Activated naive CD8-positive, alpha-beta T cell (primary cell): ENCODE results near the gene SPATS2.
"Not testable (repeated sequence)": the region's sequence is repeated elsewhere in the genome, so short reads cannot be mapped to it uniquely, and the experiment has no call there.

Experiments
- H3K27ac Mint-ChIP-seq: one replicate; pipeline ENCODE4 v1.8.0; 2021; ENCODE audit warnings: mixed read lengths
- H3K27me3 Mint-ChIP-seq: one replicate; pipeline ENCODE4 v1.8.0; 2021; ENCODE audit warnings: mixed read lengths
- H3K36me3 Mint-ChIP-seq: one replicate; pipeline ENCODE4 v1.8.0; 2021; ENCODE audit warnings: mixed read lengths
- H3K4me1 Mint-ChIP-seq: one replicate; pipeline ENCODE4 v1.8.0; 2021; ENCODE audit warnings: low read depth, mixed read lengths
- H3K4me3 Mint-ChIP-seq: one replicate; pipeline ENCODE4 v1.8.0; 2021; ENCODE audit warnings: mild to moderate bottlenecking, mixed read lengths
- H3K9me3 Mint-ChIP-seq: one replicate; pipeline ENCODE4 v1.8.0; 2021; ENCODE audit warnings: low read depth, mixed read lengths

Gene SPATS2

DNA sequence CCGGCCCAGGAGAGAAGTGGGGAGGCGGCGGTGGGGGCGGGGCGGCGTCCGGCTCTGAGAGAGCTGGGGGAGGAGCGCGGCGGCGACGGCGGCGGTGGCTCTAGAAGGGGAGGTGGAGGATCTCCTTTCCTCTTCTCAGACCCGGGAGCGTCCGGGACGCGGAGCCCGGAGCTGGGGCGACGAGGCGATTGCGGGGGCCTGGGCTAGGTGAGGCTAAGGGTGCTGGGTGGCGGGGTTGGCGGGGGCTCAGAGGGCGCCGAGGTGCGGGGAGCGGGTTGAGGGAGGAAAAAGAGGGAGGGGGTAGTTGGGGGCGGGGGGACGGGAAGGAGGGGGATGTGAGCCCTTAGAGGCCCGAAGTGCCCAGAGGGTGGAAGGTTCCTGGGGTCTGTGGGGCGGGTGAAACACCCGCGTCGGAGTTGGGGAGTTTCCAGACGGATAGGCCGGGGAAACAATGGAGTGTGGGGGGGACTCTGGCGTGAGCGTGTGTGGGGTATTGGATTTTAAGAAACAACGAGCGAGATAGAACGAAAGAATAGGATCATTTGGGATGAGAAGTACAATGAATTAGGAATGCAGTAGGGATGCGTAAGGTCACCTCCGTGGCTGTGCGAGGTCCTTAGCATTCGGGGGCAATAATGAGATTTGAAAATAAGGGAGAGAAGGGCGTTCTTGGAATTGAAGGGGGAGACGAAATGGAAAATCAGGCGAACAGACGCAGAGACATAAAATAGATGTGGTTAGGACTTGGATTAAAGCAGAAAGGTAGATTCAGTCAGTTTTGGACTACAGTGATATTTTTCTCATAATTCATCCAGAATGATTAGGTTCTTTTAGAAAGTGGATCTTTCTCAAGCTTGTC lies at the start of gene SPATS2:
TSS of gene SPATS2 (plus strand) at position 82 of the 859 bp plus-strand sequence. CDS start 93,551 bp downstream, outside the sequence.
- Mint-ChIP-seq H3K4me1 (peaks cover 27% of the 10 kb centered on the region), H3K27ac (peak within 1 kb of the TSS; percentile 97), H3K27me3 (no peaks in the 10 kb centered on the region), H3K4me3 (peak within 1 kb of the TSS; percentile 87), H3K9me3 (no peaks in the 10 kb centered on the region), H3K36me3 (peaks cover under 1% of the 10 kb centered on the region)

- not testable (repeated sequence) for H3K27ac Mint-ChIP-seq, H3K9me3 Mint-ChIP-seq, H3K36me3 Mint-ChIP-seq, H3K27me3 Mint-ChIP-seq
- Mint-ChIP-seq H3K4me3 (peak overlapping the region; percentile 50), H3K4me1 (peaks cover 15% of the 10 kb centered on the region)
Measured at GRCh38 chr12:49320411-49321103, 46.7 kb upstream of the SPATS2 start.

DNA sequence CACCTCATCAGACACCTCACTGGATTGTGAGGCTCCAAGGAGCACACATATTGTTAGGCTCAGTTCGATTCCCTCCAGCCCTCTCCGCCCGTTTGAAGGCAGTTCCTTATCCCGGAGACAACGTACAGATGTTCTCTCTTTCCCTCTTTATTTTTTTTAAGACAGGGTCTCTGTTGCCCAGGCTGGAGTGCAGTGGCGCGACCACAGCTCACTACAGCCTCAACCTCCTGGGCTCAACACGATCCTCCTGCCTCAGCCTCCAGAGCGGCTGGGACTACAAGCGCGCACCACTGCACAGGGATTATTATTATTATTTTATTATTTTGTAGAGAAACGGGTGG lies 44.9 kb upstream of the SPATS2 start:
- Mint-ChIP-seq H3K4me1 (peaks cover 15% of the 10 kb centered on the region), H3K27ac (peak overlapping the region; percentile 89), H3K36me3 (no peaks in the 10 kb centered on the region), H3K4me3 (peak overlapping the region; percentile 95), H3K9me3 (no peaks in the 10 kb centered on the region), H3K27me3 (no peaks in the 10 kb centered on the region)

DNA sequence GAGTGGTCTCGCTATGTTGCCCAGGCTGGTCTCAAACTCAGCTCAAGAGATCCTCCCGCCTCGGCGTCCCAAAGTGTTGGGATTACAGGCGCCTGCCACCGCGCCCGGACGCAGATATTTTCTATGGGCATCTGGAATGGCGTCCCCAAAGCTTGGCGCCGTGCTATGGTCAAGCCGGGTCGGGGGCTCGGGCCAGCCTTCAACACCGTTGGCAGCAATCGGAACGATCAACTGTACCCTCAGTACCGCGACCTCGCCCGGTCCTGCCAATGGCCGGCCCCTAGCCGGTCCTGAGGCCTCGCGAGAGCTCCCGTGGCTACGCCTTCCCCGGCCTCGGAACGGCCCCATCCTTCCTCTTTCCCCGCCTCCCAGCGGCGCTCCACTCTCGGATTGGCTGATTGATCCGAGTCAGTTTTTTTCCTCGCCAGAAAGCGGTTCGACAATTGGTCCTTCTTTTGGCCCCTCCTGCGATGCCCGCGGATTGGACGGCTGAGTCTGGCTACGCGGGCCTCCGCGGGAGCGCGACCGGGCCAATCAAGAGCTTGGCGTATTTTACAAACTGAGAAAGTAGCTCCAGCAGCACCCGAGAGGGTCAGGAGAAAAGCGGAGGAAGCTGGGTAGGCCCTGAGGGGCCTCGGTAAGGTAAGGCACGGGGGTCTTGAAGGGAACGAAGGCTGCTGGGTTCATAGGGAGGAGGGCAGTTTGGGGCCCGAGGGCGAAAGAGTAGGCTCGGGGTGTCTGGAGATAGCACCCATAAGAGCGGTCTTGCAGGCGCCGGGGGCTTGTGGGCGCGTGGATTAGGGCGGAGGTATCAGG lies 44.3 kb upstream of the SPATS2 start, which contains the start of gene TROAP:
TSS of gene TROAP (plus strand) at position 548 of the 816 bp plus-strand sequence. CDS start 354 bp downstream, outside the sequence.
- peak within 1 kb of the TSS; percentile 89 for H3K27ac Mint-ChIP-seq
- H3K27me3 Mint-ChIP-seq: no peaks in the 10 kb centered on the region
- peak within 1 kb of the TSS; percentile 95 for H3K4me3 Mint-ChIP-seq
- peaks cover 15% of the 10 kb centered on the region for H3K4me1 Mint-ChIP-seq
- no peaks in the 10 kb centered on the region for H3K36me3 Mint-ChIP-seq
- no peaks in the 10 kb centered on the region for H3K9me3 Mint-ChIP-seq

- Mint-ChIP-seq H3K9me3 (no peaks in the 10 kb centered on the region), H3K36me3 (no peaks in the 10 kb centered on the region), H3K4me1 (peaks cover 15% of the 10 kb centered on the region), H3K4me3 (peak overlapping the region; percentile 95), H3K27ac (peak overlapping the region; percentile 89), H3K27me3 (no peaks in the 10 kb centered on the region)
Measured at GRCh38 chr12:49323524-49324097, 43.7 kb upstream of the SPATS2 start.

GRCh38 chr12:49325606-49326005 lies 41.7 kb upstream of the SPATS2 start:
- H3K36me3 Mint-ChIP-seq: no peaks in the 10 kb centered on the region
- peaks cover 15% of the 10 kb centered on the region for H3K4me1 Mint-ChIP-seq
- no peaks in the 10 kb centered on the region for H3K9me3 Mint-ChIP-seq
- H3K27ac Mint-ChIP-seq: no peak overlapping the region
- no peak overlapping the region for H3K4me3 Mint-ChIP-seq
- no peaks in the 10 kb centered on the region for H3K27me3 Mint-ChIP-seq

GRCh38 chr12:49327368-49327767 lies 39.9 kb upstream of the SPATS2 start:
- H3K27ac Mint-ChIP-seq: no peak overlapping the region
- H3K4me3 Mint-ChIP-seq: no peak overlapping the region
- H3K36me3 Mint-ChIP-seq: no peaks in the 10 kb centered on the region
- H3K4me1 Mint-ChIP-seq: peaks cover 9% of the 10 kb centered on the region
- H3K9me3 Mint-ChIP-seq: no peaks in the 10 kb centered on the region
- H3K27me3 Mint-ChIP-seq: peaks cover 8% of the 10 kb centered on the region

GRCh38 chr12:49327887-49328286 lies 39.4 kb upstream of the SPATS2 start:
- Mint-ChIP-seq H3K4me1 (peaks cover 9% of the 10 kb centered on the region), H3K27me3 (peaks cover 11% of the 10 kb centered on the region), H3K36me3 (no peaks in the 10 kb centered on the region), H3K9me3 (no peaks in the 10 kb centered on the region), H3K27ac (no peak overlapping the region), H3K4me3 (no peak overlapping the region)

- peaks cover 13% of the 10 kb centered on the region for H3K27me3 Mint-ChIP-seq
- H3K4me1 Mint-ChIP-seq: peaks cover 10% of the 10 kb centered on the region
- no peaks in the 10 kb centered on the region for H3K36me3 Mint-ChIP-seq
- no peak overlapping the region for H3K27ac Mint-ChIP-seq
- H3K9me3 Mint-ChIP-seq: no peaks in the 10 kb centered on the region
- H3K4me3 Mint-ChIP-seq: no peak overlapping the region
Measured at GRCh38 chr12:49328816-49329215, 38.4 kb upstream of the SPATS2 start.

GRCh38 chr12:49330032-49330619 lies 37.1 kb upstream of the SPATS2 start:
- no peaks in the 10 kb centered on the region for H3K9me3 Mint-ChIP-seq
- no peak overlapping the region for H3K27ac Mint-ChIP-seq
- H3K27me3 Mint-ChIP-seq: peaks cover 21% of the 10 kb centered on the region
- H3K4me3 Mint-ChIP-seq: no peak overlapping the region
- peaks cover 11% of the 10 kb centered on the region for H3K4me1 Mint-ChIP-seq
- no peaks in the 10 kb centered on the region for H3K36me3 Mint-ChIP-seq

- no peak overlapping the region for H3K4me3 Mint-ChIP-seq
- H3K27me3 Mint-ChIP-seq: peaks cover 27% of the 10 kb centered on the region
Measured at GRCh38 chr12:49330631-49331379, 36.5 kb upstream of the SPATS2 start.

GRCh38 chr12:49331380-49332222 lies 35.7 kb upstream of the SPATS2 start:
- Mint-ChIP-seq H3K4me3 (no peak overlapping the region), H3K9me3 (no peaks in the 10 kb centered on the region), H3K27ac (no peak overlapping the region), H3K4me1 (peaks cover 16% of the 10 kb centered on the region), H3K27me3 (peaks cover 27% of the 10 kb centered on the region), H3K36me3 (no peaks in the 10 kb centered on the region)

More at GRCh38 chr12:49330631-49331379, 36.5 kb upstream of the SPATS2 start:
- H3K27ac Mint-ChIP-seq: no peak overlapping the region
- H3K4me1 Mint-ChIP-seq: peaks cover 16% of the 10 kb centered on the region
- no peaks in the 10 kb centered on the region for H3K36me3 Mint-ChIP-seq
- H3K9me3 Mint-ChIP-seq: no peaks in the 10 kb centered on the region

DNA sequence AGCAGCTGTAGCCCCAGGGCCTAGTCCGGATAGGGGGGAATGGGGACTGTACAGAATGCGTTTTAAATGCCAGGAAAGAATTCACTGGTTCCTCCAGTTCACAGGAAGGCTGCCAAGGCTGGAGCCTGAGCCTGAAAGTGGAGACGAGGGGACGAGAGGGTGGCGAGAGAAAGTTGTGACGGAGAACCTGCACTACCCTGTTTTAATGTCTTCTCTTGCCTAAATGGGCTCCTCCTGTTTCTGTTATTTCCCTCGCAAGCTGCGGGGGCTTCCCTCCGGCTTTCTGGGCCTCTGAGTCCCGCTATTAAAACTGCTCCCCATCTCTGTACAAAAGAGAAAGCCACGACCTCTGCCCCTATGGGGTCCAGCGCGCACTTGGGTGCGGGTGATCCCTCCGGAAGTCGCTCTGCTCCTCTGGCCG lies 34.8 kb upstream of the SPATS2 start:
- Mint-ChIP-seq H3K9me3 (no peaks in the 10 kb centered on the region), H3K36me3 (no peaks in the 10 kb centered on the region), H3K4me3 (no peak overlapping the region), H3K4me1 (peaks cover 23% of the 10 kb centered on the region), H3K27ac (no peak overlapping the region), H3K27me3 (peaks cover 30% of the 10 kb centered on the region)
